DOHH2 (cell line): ENCODE data around the gene ZNF536.
"Not testable (repeated sequence)": the region's sequence is repeated elsewhere in the genome, so short reads cannot be mapped to it uniquely, and the experiment has no call there.

Experiments
- H3F3A ChIP-seq: fragments of 200-600 bp; sonication (generic), shearing (Covaris generic); 2 replicates; pipeline ENCODE4 v1.6.0; 2016; ENCODE audit warnings: antibody characterized with exemption, mild to moderate bottlenecking; ENCODE audit not compliant: control insufficient read depth, insufficient read depth
- H3K27ac ChIP-seq: fragments of 200-600 bp; sonication (generic); 2 replicates; pipeline ENCODE4 v1.5.1; 2014; ENCODE audit warnings: low read depth, mild to moderate bottlenecking, low read length, moderate library complexity
- H3K27me3 ChIP-seq: fragments of 200-600 bp; sonication (generic); 2 replicates; pipeline ENCODE4 v1.6.1; 2014; ENCODE audit warnings: mild to moderate bottlenecking, low read length, mixed read lengths; ENCODE audit not compliant: control insufficient read depth
- H3K36me3 ChIP-seq: fragments of 200-600 bp; sonication (generic); 2 replicates; pipeline ENCODE4 v1.6.1; 2014; ENCODE audit warnings: mild to moderate bottlenecking, low read length, moderate library complexity, mixed read lengths; ENCODE audit not compliant: control insufficient read depth
- H3K4me1 ChIP-seq: fragments of 200-600 bp; sonication (generic); 2 replicates; pipeline ENCODE4 v1.6.1; 2014; ENCODE audit warnings: mild to moderate bottlenecking, low read length, mixed read lengths; ENCODE audit not compliant: control insufficient read depth
- H3K4me2 ChIP-seq: fragments of 200-600 bp; sonication (generic); 2 replicates; pipeline ENCODE4 v1.6.0; 2014; ENCODE audit warnings: mild to moderate bottlenecking, low read length, moderate library complexity
- H3K4me3 ChIP-seq: fragments of 200-600 bp; sonication (generic); 2 replicates; pipeline ENCODE4 v1.5.1; 2014; ENCODE audit warnings: mild to moderate bottlenecking, low read length, mixed read lengths
- H3K79me2 ChIP-seq: fragments of 200-600 bp; sonication (generic); 2 replicates; pipeline ENCODE4 v1.6.1; 2014; ENCODE audit warnings: mild to moderate bottlenecking, low read length, mixed read lengths; ENCODE audit not compliant: control insufficient read depth
- H3K9me2 ChIP-seq: fragments of 200-600 bp; sonication (generic); replicated peaks from 2 replicates; pipeline ENCODE4 v1.6.1; 2014; ENCODE audit warnings: mild to moderate bottlenecking, low read length, mixed read lengths; ENCODE audit not compliant: control insufficient read depth
- H3K9me3 ChIP-seq: fragments of 200-600 bp; sonication (generic); 2 replicates; pipeline ENCODE4 v1.6.1; 2014; ENCODE audit warnings: antibody characterized with exemption, low read length, mixed read lengths; ENCODE audit not compliant: control insufficient read depth, insufficient read depth
- H4K20me1 ChIP-seq: fragments of 200-600 bp; sonication (generic); 2 replicates; pipeline ENCODE4 v1.6.0; 2014; ENCODE audit warnings: low read depth, mild to moderate bottlenecking, antibody characterized with exemption, low read length, moderate library complexity; ENCODE audit not compliant: control insufficient read depth, insufficient read depth
- CTCF ChIP-seq: fragments of 200-600 bp; sonication (generic); IDR thresholded peaks from one replicate; pipeline ENCODE4 v1.5.1; 2014; ENCODE audit warnings: antibody characterized with exemption, mild to moderate bottlenecking, low read depth, low read length; ENCODE audit not compliant: poor library complexity, severe bottlenecking
- EZH2phosphoT487 ChIP-seq: fragments of 200-600 bp; sonication (generic); IDR thresholded peaks from 2 replicates; pipeline ENCODE4 v1.6.1; 2017; ENCODE audit warnings: borderline replicate concordance, mild to moderate bottlenecking, antibody characterized with exemption, low read length, moderate library complexity, mixed read lengths

ZNF536 gene

DNA sequence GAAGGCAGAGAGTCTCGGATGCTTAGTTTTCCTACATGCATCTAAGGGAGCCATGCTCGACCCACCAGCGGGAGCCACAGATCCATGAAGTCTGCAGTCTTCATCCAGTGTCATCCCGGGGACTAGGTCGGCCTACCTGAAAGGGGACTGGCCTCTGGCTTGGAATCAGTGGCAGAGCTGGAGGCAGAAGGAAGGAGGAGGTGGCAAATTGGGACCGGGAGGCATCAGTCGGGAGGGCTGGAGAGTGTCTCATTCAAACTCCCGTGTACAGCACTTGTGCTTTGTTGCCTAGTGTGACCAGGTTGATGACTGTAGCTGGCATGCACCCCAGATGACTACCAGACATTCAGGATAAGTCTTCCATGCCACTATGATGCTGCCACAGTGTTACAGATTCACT lies 26.5 kb upstream of the ZNF536 start:
- H3K4me3 ChIP-seq = no peak overlapping the region
- no peak overlapping the region for H3K4me2 ChIP-seq
- no peaks in the 10 kb centered on the region for H3K79me2 ChIP-seq
- no peaks in the 10 kb centered on the region for H3K9me3 ChIP-seq
- H3K9me2 ChIP-seq = no peaks in the 10 kb centered on the region
- H4K20me1 ChIP-seq = no peaks in the 10 kb centered on the region
- H3K27ac ChIP-seq = no peak overlapping the region
- H3F3A ChIP-seq = no peaks in the 10 kb centered on the region
- no peaks in the 10 kb centered on the region for H3K27me3 ChIP-seq
- TF ChIP-seq EZH2phosphoT487 (no peak), CTCF (no peak)
- H3K4me1 ChIP-seq = no peaks in the 10 kb centered on the region
- H3K36me3 ChIP-seq = no peaks in the 10 kb centered on the region

DNA sequence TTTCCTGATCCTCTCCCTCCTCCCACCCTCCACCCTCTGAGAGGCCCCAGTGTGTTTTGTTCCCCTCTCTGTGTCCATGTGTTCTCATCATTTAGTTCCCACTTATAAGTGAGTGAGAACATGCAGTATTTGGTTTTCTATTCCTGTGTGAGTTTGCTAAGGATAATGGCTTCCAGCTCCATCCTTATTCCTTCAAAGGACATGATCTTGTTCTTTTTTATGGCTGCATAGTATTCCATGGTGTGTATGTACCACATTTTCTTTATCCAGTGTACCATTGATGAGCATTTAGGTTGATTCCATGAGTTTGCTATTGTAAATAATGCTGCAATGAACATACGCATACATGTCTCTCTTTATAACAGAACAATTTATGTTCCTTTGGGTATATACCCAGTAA lies 25.7 kb upstream of the ZNF536 start:
- H4K20me1 ChIP-seq, H3K79me2 ChIP-seq, H3K9me3 ChIP-seq, H3F3A ChIP-seq, H3K36me3 ChIP-seq, H3K9me2 ChIP-seq, H3K4me3 ChIP-seq, H3K27me3 ChIP-seq, H3K4me2 ChIP-seq, H3K27ac ChIP-seq, H3K4me1 ChIP-seq: not testable (repeated sequence)

DNA sequence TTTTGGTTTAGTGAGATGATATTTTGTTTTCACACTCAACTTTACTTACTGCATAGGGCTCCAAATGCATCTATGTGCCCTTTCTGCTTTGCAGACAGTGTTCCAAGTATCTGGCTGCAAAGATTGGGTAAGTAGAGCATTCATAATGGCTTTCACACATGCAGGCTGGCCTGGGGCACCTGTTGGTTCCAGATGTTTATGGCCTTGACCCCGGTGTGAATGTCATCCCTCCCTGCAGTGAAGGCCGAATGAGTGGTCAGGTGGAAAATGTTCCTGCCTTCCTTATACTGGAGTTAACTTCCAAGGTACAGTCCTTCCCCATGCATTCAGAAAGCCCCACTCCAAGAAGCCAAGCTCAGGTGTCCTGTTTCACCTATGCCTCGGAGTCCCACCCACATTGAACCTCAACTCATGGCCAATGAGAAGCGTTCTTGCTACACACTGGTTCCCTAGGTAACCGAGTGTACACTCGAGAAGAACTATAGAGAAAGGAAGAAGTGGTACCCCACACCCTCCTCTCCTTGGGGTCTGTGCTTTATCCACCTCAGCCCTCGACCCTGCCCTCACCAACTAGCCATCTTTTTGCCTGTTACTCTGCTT lies 23.0 kb upstream of the ZNF536 start:
- TF ChIP-seq CTCF = no peak
- no peak for TF ChIP-seq EZH2phosphoT487
- Histone ChIP-seq H3K4me2 (no peak overlapping the region), H3K36me3 (no peaks in the 10 kb centered on the region), H3K9me2 (no peaks in the 10 kb centered on the region), H3K27me3 (no peaks in the 10 kb centered on the region), H3F3A (no peaks in the 10 kb centered on the region), H3K9me3 (no peaks in the 10 kb centered on the region), H4K20me1 (no peaks in the 10 kb centered on the region), H3K27ac (no peak overlapping the region), H3K4me1 (no peaks in the 10 kb centered on the region), H3K79me2 (no peaks in the 10 kb centered on the region), H3K4me3 (no peak overlapping the region)

DNA sequence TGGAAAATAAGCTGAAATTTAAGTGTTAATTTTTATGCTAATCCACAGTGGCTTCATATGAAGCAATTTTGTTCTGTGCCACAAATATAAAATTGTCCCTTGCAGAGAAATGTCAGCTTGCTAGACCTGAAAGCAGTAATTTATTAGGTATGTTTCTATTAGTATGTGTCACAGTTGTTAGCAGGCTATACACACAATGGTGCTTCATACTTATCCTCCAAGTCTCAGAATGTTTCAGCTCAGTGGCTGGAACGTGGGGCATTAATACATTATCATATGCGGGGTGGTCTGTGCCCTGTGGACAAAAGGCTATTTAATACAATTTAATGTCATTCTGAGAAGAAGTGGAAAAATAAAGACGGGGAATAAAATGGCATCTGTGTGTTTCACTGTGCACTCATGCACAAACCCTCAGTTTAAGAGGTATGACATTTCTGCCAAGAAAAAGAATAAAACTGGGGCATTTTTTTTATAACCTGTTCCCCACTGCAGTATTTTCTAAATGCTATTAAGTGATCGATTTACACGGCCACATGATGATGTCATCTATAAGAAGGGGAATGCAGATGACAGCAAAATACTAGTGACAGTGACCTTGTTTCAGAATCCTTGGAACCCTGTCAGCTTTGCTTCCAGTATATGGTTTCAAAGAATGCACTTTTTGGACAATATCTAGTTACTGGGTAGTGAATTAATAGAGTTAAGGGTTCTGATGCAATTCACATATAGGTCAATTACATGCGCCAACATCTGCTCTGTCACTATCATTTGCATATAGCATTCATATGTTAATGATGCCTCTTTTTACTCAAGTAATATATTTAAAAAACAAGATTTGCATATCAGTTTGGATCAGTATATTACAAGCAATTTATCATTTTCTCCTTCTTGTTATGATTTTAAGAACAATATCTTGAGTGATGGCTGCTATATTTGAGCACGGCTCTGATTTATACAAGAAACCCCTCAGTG lies 21.2 kb upstream of the ZNF536 start:
- Histone ChIP-seq H3K27ac (no peak overlapping the region), H4K20me1 (no peaks in the 10 kb centered on the region), H3K4me3 (no peak overlapping the region), H3K27me3 (no peaks in the 10 kb centered on the region), H3K36me3 (no peaks in the 10 kb centered on the region), H3K4me2 (no peak overlapping the region), H3F3A (no peaks in the 10 kb centered on the region), H3K9me2 (no peaks in the 10 kb centered on the region), H3K4me1 (no peaks in the 10 kb centered on the region), H3K79me2 (no peaks in the 10 kb centered on the region), H3K9me3 (no peaks in the 10 kb centered on the region)
- no peak for TF ChIP-seq EZH2phosphoT487
- no peak for TF ChIP-seq CTCF
